ENCODE results near the gene WDR74.
A peak's percentile ranks its signal among the peaks of the same experiment; 100 is the strongest.

The WDR74 gene

GRCh38 chr11:62805961-62806441, 33.4 kb downstream of the WDR74 start:
- Histone ChIP-seq H3K9ac (ENCODE audit: low read depth, low read length, poor library complexity) (no peak overlapping the region), H3K4me1 (ENCODE audit: control insufficient read depth in 2 of 2, insufficient read depth in 1 of 2, low read depth in 1 of 2, low read length in 2 of 2) (peaks cover 12 to 13% of the 10 kb centered on the region in 2 donors), H3K14ac (ENCODE audit: low read length) (no peak overlapping the region), H2BK15ac (ENCODE audit: low read length) (no peak overlapping the region), H2AK5ac (ENCODE audit: low read depth, low read length) (no peak overlapping the region), H3K79me1 (ENCODE audit: low read depth, low read length) (no peaks in the 10 kb centered on the region), H3K18ac (ENCODE audit: low read length) (no peak overlapping the region), H3K4me3 (ENCODE audit: low read length in 2 of 2) (peak overlapping the region; percentile 83 to 94), H3K36me3 (replicated peaks in 1 of 2; ENCODE audit: control insufficient read depth in 2 of 2, insufficient read depth in 2 of 2, low read length in 2 of 2) (peaks cover 18 to 39% of the 10 kb centered on the region in 2 donors), H4K8ac (ENCODE audit: low read depth, low read length) (no peak overlapping the region), H3K9me3 (replicated peaks in 1 of 2; ENCODE audit: control insufficient read depth in 2 of 2, insufficient read depth in 1 of 2, low read depth in 1 of 2, low read length in 2 of 2) (no peaks in the 10 kb centered on the region), H2BK5ac (ENCODE audit: low read length) (no peak overlapping the region), H3K27me3 (ENCODE audit: control insufficient read depth in 3 of 3, insufficient read depth in 3 of 3, low read depth in 1 of 3, low read length in 3 of 3) (no peaks in the 10 kb centered on the region), H3K4me2 (ENCODE audit: insufficient read depth, low read length, poor library complexity, severe bottlenecking) (peak overlapping the region; percentile 90), H2BK120ac (ENCODE audit: low read depth, low read length) (no peak overlapping the region), H3K4ac (ENCODE audit: low read length) (no peak overlapping the region), H4K91ac (ENCODE audit: low read depth, low read length, poor library complexity) (no peak overlapping the region), H3K27ac (replicated peaks; ENCODE audit: low read length) (peak overlapping the region; percentile 6), H3K23ac (ENCODE audit: low read depth, low read length, poor library complexity) (no peak overlapping the region), H2BK12ac (ENCODE audit: low read length) (no peak overlapping the region), H2AFZ (ENCODE audit: low read length) (peak overlapping the region; percentile 94)
- WGBS, 2 donors (ENCODE audit: extremely low coverage in 2 of 2, insufficient read length in 2 of 2, insufficient replicate concordance in 1 of 2), result no CpG with 5 or more reads among the region's 12 CpGs
- no peak for DNase-seq (ENCODE audit: low spot score)

GRCh38 chr11:62805076-62805892, 34.1 kb downstream of the WDR74 start, which contains the start of gene NXF1:
NXF1 (minus strand) TSS chr11:62805440; CDS start chr11:62805356, 84 bp downstream.
- Histone ChIP-seq H3K4me3 (ENCODE audit: low read length in 2 of 2) (peak within 1 kb of the TSS; percentile 94 to 97), H2BK120ac (ENCODE audit: low read depth, low read length) (no peak within 1 kb of the TSS), H2BK15ac (ENCODE audit: low read length) (no peak within 1 kb of the TSS), H3K36me3 (replicated peaks in 1 of 2; ENCODE audit: control insufficient read depth in 2 of 2, insufficient read depth in 2 of 2, low read length in 2 of 2) (peaks cover 22 to 46% of the 10 kb centered on the region in 2 donors), H4K91ac (ENCODE audit: low read depth, low read length, poor library complexity) (no peak within 1 kb of the TSS), H3K23ac (ENCODE audit: low read depth, low read length, poor library complexity) (peak within 1 kb of the TSS; percentile 100), H4K8ac (ENCODE audit: low read depth, low read length) (no peak within 1 kb of the TSS), H2AFZ (ENCODE audit: low read length) (peak within 1 kb of the TSS; percentile 94), H3K18ac (ENCODE audit: low read length) (peak within 1 kb of the TSS; percentile 93), H3K4me1 (ENCODE audit: control insufficient read depth in 2 of 2, insufficient read depth in 1 of 2, low read depth in 1 of 2, low read length in 2 of 2) (peaks cover 12 to 13% of the 10 kb centered on the region in 2 donors), H2AK5ac (ENCODE audit: low read depth, low read length) (peak within 1 kb of the TSS; percentile 40), H2BK5ac (ENCODE audit: low read length) (no peak within 1 kb of the TSS), H3K27ac (replicated peaks; ENCODE audit: low read length) (peak within 1 kb of the TSS; percentile 83), H3K4me2 (ENCODE audit: insufficient read depth, low read length, poor library complexity, severe bottlenecking) (peak within 1 kb of the TSS; percentile 90), H3K79me1 (ENCODE audit: low read depth, low read length) (no peaks in the 10 kb centered on the region), H3K14ac (ENCODE audit: low read length) (peak within 1 kb of the TSS; percentile 91), H3K27me3 (ENCODE audit: control insufficient read depth in 3 of 3, insufficient read depth in 3 of 3, low read depth in 1 of 3, low read length in 3 of 3) (no peaks in the 10 kb centered on the region), H2BK12ac (ENCODE audit: low read length) (no peak within 1 kb of the TSS), H3K9me3 (replicated peaks in 1 of 2; ENCODE audit: control insufficient read depth in 2 of 2, insufficient read depth in 1 of 2, low read depth in 1 of 2, low read length in 2 of 2) (no peaks in the 10 kb centered on the region), H3K4ac (ENCODE audit: low read length) (no peak within 1 kb of the TSS), H3K9ac (ENCODE audit: low read depth, low read length, poor library complexity) (peak within 1 kb of the TSS; percentile 97)
- WGBS, 2 donors (ENCODE audit: extremely low coverage in 2 of 2, insufficient read length in 2 of 2, insufficient replicate concordance in 1 of 2), result no CpG with 5 or more reads among the region's 77 CpGs
- DNase-seq (ENCODE audit: low spot score), result peak; percentile 96

- peak overlapping the region; percentile 40 for H2AK5ac ChIP-seq (ENCODE audit: low read depth, low read length)
- H3K14ac ChIP-seq (ENCODE audit: low read length), result no peak overlapping the region
- no peak overlapping the region for H3K4ac ChIP-seq (ENCODE audit: low read length)
- H2BK12ac ChIP-seq (ENCODE audit: low read length), result no peak overlapping the region
- H3K18ac ChIP-seq (ENCODE audit: low read length), result peak overlapping the region; percentile 93
- no peak overlapping the region for H4K8ac ChIP-seq (ENCODE audit: low read depth, low read length)
- no peak overlapping the region for H3K27ac ChIP-seq (replicated peaks; ENCODE audit: low read length)
- H3K4me2 ChIP-seq (ENCODE audit: insufficient read depth, low read length, poor library complexity, severe bottlenecking), result peak overlapping the region; percentile 75
- no peaks in the 10 kb centered on the region for H3K27me3 ChIP-seq (ENCODE audit: control insufficient read depth in 3 of 3, insufficient read depth in 3 of 3, low read depth in 1 of 3, low read length in 3 of 3)
- peaks cover 30 to 54% of the 10 kb centered on the region in 2 donors for H3K36me3 ChIP-seq (replicated peaks in 1 of 2; ENCODE audit: control insufficient read depth in 2 of 2, insufficient read depth in 2 of 2, low read length in 2 of 2)
- H3K9me3 ChIP-seq (replicated peaks in 1 of 2; ENCODE audit: control insufficient read depth in 2 of 2, insufficient read depth in 1 of 2, low read depth in 1 of 2, low read length in 2 of 2), result no peaks in the 10 kb centered on the region
- H3K4me3 ChIP-seq (ENCODE audit: low read length in 2 of 2), result peak overlapping the region; percentile 94 to 97
- H3K4me1 ChIP-seq (ENCODE audit: control insufficient read depth in 2 of 2, insufficient read depth in 1 of 2, low read depth in 1 of 2, low read length in 2 of 2), result peaks cover 12 to 13% of the 10 kb centered on the region in 2 donors
- H2BK15ac ChIP-seq (ENCODE audit: low read length), result no peak overlapping the region
- H2BK120ac ChIP-seq (ENCODE audit: low read depth, low read length), result no peak overlapping the region
- peak overlapping the region; percentile 94 for H2AFZ ChIP-seq (ENCODE audit: low read length)
- no CpG with 5 or more reads among the region's 14 CpGs for WGBS, 2 donors (ENCODE audit: extremely low coverage in 2 of 2, insufficient read length in 2 of 2, insufficient replicate concordance in 1 of 2)
- no peak overlapping the region for H3K23ac ChIP-seq (ENCODE audit: low read depth, low read length, poor library complexity)
- peak overlapping the region; percentile 97 for H3K9ac ChIP-seq (ENCODE audit: low read depth, low read length, poor library complexity)
- no peak overlapping the region for H4K91ac ChIP-seq (ENCODE audit: low read depth, low read length, poor library complexity)
- H3K79me1 ChIP-seq (ENCODE audit: low read depth, low read length), result no peaks in the 10 kb centered on the region
- H2BK5ac ChIP-seq (ENCODE audit: low read length), result no peak overlapping the region
- no peak for DNase-seq (ENCODE audit: low spot score)
Measured at GRCh38 chr11:62804310-62805075, 34.9 kb downstream of the WDR74 start.

- H3K4ac ChIP-seq (ENCODE audit: low read length), result no peak overlapping the region
- no peak overlapping the region for H3K27ac ChIP-seq (replicated peaks; ENCODE audit: low read length)
- no peak overlapping the region for H2BK12ac ChIP-seq (ENCODE audit: low read length)
- H2AFZ ChIP-seq (ENCODE audit: low read length), result no peak overlapping the region
- H3K18ac ChIP-seq (ENCODE audit: low read length), result no peak overlapping the region
- no peak overlapping the region for H2BK15ac ChIP-seq (ENCODE audit: low read length)
- H3K4me2 ChIP-seq (ENCODE audit: insufficient read depth, low read length, poor library complexity, severe bottlenecking), result no peak overlapping the region
- no peak overlapping the region for H3K23ac ChIP-seq (ENCODE audit: low read depth, low read length, poor library complexity)
- peaks cover 6 to 8% of the 10 kb centered on the region in 2 donors for H3K4me1 ChIP-seq (ENCODE audit: control insufficient read depth in 2 of 2, insufficient read depth in 1 of 2, low read depth in 1 of 2, low read length in 2 of 2)
- no peak overlapping the region for H3K4me3 ChIP-seq (ENCODE audit: low read length in 2 of 2)
- no peak overlapping the region for H2BK5ac ChIP-seq (ENCODE audit: low read length)
- no peak overlapping the region for H4K91ac ChIP-seq (ENCODE audit: low read depth, low read length, poor library complexity)
- H2AK5ac ChIP-seq (ENCODE audit: low read depth, low read length), result no peak overlapping the region
- no peak overlapping the region for H2BK120ac ChIP-seq (ENCODE audit: low read depth, low read length)
- no peaks in the 10 kb centered on the region for H3K27me3 ChIP-seq (ENCODE audit: control insufficient read depth in 3 of 3, insufficient read depth in 3 of 3, low read depth in 1 of 3, low read length in 3 of 3)
- H4K8ac ChIP-seq (ENCODE audit: low read depth, low read length), result no peak overlapping the region
- H3K36me3 ChIP-seq (replicated peaks in 1 of 2; ENCODE audit: control insufficient read depth in 2 of 2, insufficient read depth in 2 of 2, low read length in 2 of 2), result peaks cover 44 to 79% of the 10 kb centered on the region in 2 donors
- no peak overlapping the region for H3K9ac ChIP-seq (ENCODE audit: low read depth, low read length, poor library complexity)
- WGBS, 2 donors (ENCODE audit: extremely low coverage in 2 of 2, insufficient read length in 2 of 2, insufficient replicate concordance in 1 of 2), result no CpG with 5 or more reads among the region's 4 CpGs
- DNase-seq (ENCODE audit: low spot score), result no peak
- no peak overlapping the region for H3K14ac ChIP-seq (ENCODE audit: low read length)
- no peaks in the 10 kb centered on the region for H3K9me3 ChIP-seq (replicated peaks in 1 of 2; ENCODE audit: control insufficient read depth in 2 of 2, insufficient read depth in 1 of 2, low read depth in 1 of 2, low read length in 2 of 2)
- no peaks in the 10 kb centered on the region for H3K79me1 ChIP-seq (ENCODE audit: low read depth, low read length)
Measured at GRCh38 chr11:62801071-62801470, 38.3 kb downstream of the WDR74 start.

Data from neuronal stem cell (in vitro differentiated cells).